ENCODE results near the gene TNS1.

TNS1 gene

GRCh38 chr2:217969588-217969987 is 33.2 kb downstream of the TNS1 start:
- DNase-seq (ENCODE audit: low read depth, low spot score): no peak

GRCh38 chr2:217968023-217968422 is 34.8 kb downstream of the TNS1 start:
- DNase-seq (ENCODE audit: low read depth, low spot score): no peak
- H3K4me3 ChIP-seq (ENCODE audit: low read length): no peak overlapping the region

More at GRCh38 chr2:217969588-217969987, 33.2 kb downstream of the TNS1 start:
- no peak overlapping the region for H3K4me3 ChIP-seq (ENCODE audit: low read length)

- no peak for DNase-seq (ENCODE audit: low read depth, low spot score)
- H3K4me3 ChIP-seq (ENCODE audit: low read length): no peak overlapping the region
Observed at GRCh38 chr2:217966423-217967070, 36.2 kb downstream of the TNS1 start.

GRCh38 chr2:217964275-217965161 is 38.3 kb downstream of the TNS1 start:
- H3K4me3 ChIP-seq (ENCODE audit: low read length): no peak overlapping the region
- DNase-seq (ENCODE audit: low read depth, low spot score): no peak

GRCh38 chr2:217960351-217960750 is 42.4 kb downstream of the TNS1 start:
- no peak for DNase-seq (ENCODE audit: low read depth, low spot score)
- no peak overlapping the region for H3K4me3 ChIP-seq (ENCODE audit: low read length)

- no peak overlapping the region for H3K4me3 ChIP-seq (ENCODE audit: low read length)
- no peak for DNase-seq (ENCODE audit: low read depth, low spot score)
Observed at GRCh38 chr2:217959723-217960122, 43.1 kb downstream of the TNS1 start.

- no peak overlapping the region for H3K4me3 ChIP-seq (ENCODE audit: low read length)
- no peak for DNase-seq (ENCODE audit: low read depth, low spot score)
Observed at GRCh38 chr2:217958884-217959225, 43.9 kb downstream of the TNS1 start.

- no peak for DNase-seq (ENCODE audit: low read depth, low spot score)
- no peak overlapping the region for H3K4me3 ChIP-seq (ENCODE audit: low read length)
Observed at GRCh38 chr2:217958206-217958883, 44.5 kb downstream of the TNS1 start.

- H3K4me3 ChIP-seq (ENCODE audit: low read length): no peak overlapping the region
- DNase-seq (ENCODE audit: low read depth, low spot score): no peak
Observed at GRCh38 chr2:217956586-217957457, 46.0 kb downstream of the TNS1 start.

- H3K4me3 ChIP-seq (ENCODE audit: low read length): no peak overlapping the region
- DNase-seq (ENCODE audit: low read depth, low spot score): no peak
Observed at GRCh38 chr2:217955881-217956493, 46.8 kb downstream of the TNS1 start.

- DNase-seq (ENCODE audit: low read depth, low spot score): no peak
- no peak overlapping the region for H3K4me3 ChIP-seq (ENCODE audit: low read length)
Observed at GRCh38 chr2:217954971-217955740, 47.6 kb downstream of the TNS1 start.

- H3K4me3 ChIP-seq (ENCODE audit: low read length): no peak overlapping the region
- no peak for DNase-seq (ENCODE audit: low read depth, low spot score)
Observed at GRCh38 chr2:217954469-217954868, 48.3 kb downstream of the TNS1 start.

GRCh38 chr2:217954051-217954450 is 48.7 kb downstream of the TNS1 start:
- no peak for DNase-seq (ENCODE audit: low read depth, low spot score)
- no peak overlapping the region for H3K4me3 ChIP-seq (ENCODE audit: low read length)

- DNase-seq (ENCODE audit: low read depth, low spot score): no peak
- H3K4me3 ChIP-seq (ENCODE audit: low read length): no peak overlapping the region
Observed at GRCh38 chr2:217953531-217953932, 49.3 kb downstream of the TNS1 start.

- H3K4me3 ChIP-seq (ENCODE audit: low read length): no peak overlapping the region
- DNase-seq (ENCODE audit: low read depth, low spot score): no peak
Observed at GRCh38 chr2:217953011-217953481, 49.7 kb downstream of the TNS1 start.

- no peak overlapping the region for H3K4me3 ChIP-seq (ENCODE audit: low read length)
- DNase-seq (ENCODE audit: low read depth, low spot score): no peak
Observed at GRCh38 chr2:217952409-217952808, 50.4 kb downstream of the TNS1 start.

- DNase-seq (ENCODE audit: low read depth, low spot score): no peak
- no peak overlapping the region for H3K4me3 ChIP-seq (ENCODE audit: low read length)
Observed at GRCh38 chr2:217951521-217952247, 51.1 kb downstream of the TNS1 start.
